HepG2 (cell line): ENCODE data around the gene CHN1. TPM values are rescaled to one million over a fixed set of nuclear protein-coding genes. Genes with fewer than 3 reads are reported as not detected.

Source experiments
- ASH2L ChIP-seq: fragments of 300-600, 200-600 bp; sonication (generic); IDR thresholded peaks from 2 replicates; pipeline ENCODE4 v1.7.0; 2017; ENCODE audit warnings: low read depth, mild to moderate bottlenecking, moderate library complexity, mixed read lengths, low read length; ENCODE audit not compliant: insufficient read length
- ATF6 ChIP-seq: sonication (generic); formaldehyde crosslinking; conservative IDR thresholded peaks from 2 replicates; pipeline ENCODE4 v1.4.0; 2020; ENCODE audit warnings: missing genetic modification reagents
- BCL6 ChIP-seq: IDR thresholded peaks from 2 replicates; pipeline ENCODE4 v1.6.1; 2016; ENCODE audit warnings: missing genetic modification reagents, missing compliant biosample characterization
- CBX2 ChIP-seq, 2 experiments: fragments of 200-600 bp in 1 of 2; sonication (generic); formaldehyde crosslinking in 1 of 2; IDR thresholded peaks; 2 replicates each; pipeline versions ENCODE4 v1.7.0 to v1.8.1; 2018 to 2022; ENCODE audit warnings: low read depth in 2 of 2, low read length in 1 of 2, mild to moderate bottlenecking in 1 of 2, missing genetic modification reagents in 1 of 2
- CENPX ChIP-seq: sonication (generic); formaldehyde crosslinking; IDR thresholded peaks from 2 replicates; pipeline ENCODE4 v1.9.0; 2021; ENCODE audit warnings: mild to moderate bottlenecking, missing genetic modification reagents, moderate library complexity
- CREB1 ChIP-seq, 2 experiments: fragments of 450-650 bp in 1 of 2; IDR thresholded peaks; 2 replicates each; pipeline ENCODE4 v1.6.1; 2016 to 2017; ENCODE audit warnings: control low read depth in 1 of 2, mild to moderate bottlenecking in 1 of 2, missing compliant biosample characterization in 1 of 2, missing genetic modification characterization in 1 of 2
- HMGA1 ChIP-seq: sonication (generic); formaldehyde crosslinking; conservative IDR thresholded peaks from 2 replicates; pipeline ENCODE4 v1.4.0; 2020; ENCODE audit warnings: missing genetic modification reagents
- MYPOP ChIP-seq: sonication (generic); formaldehyde crosslinking; IDR thresholded peaks from 2 replicates; pipeline ENCODE4 v1.8.1; 2023; ENCODE audit warnings: mild to moderate bottlenecking, moderate library complexity, missing genetic modification reagents
- RARA ChIP-seq: IDR thresholded peaks from 2 replicates; pipeline ENCODE4 v1.6.1; 2016; ENCODE audit warnings: missing genetic modification reagents, missing compliant biosample characterization
- SIN3B ChIP-seq: fragments of 150-350 bp; IDR thresholded peaks from 2 replicates; pipeline ENCODE4 v1.6.1; 2014; ENCODE audit warnings: low read length
- TAF15 ChIP-seq: fragments of 200-400 bp; formaldehyde crosslinking; IDR thresholded peaks from one replicate; pipeline ENCODE4 v1.6.1; 2018; ENCODE audit warnings: mild to moderate bottlenecking, low read depth, low read length; ENCODE audit not compliant: poor library complexity, severe bottlenecking
- ZNF121 ChIP-seq: sonication (generic); formaldehyde crosslinking; IDR thresholded peaks from 2 replicates; pipeline ENCODE4 v1.5.0; 2020; ENCODE audit warnings: mild to moderate bottlenecking, missing genetic modification reagents
- ZNF142 ChIP-seq: sonication (generic); formaldehyde crosslinking; IDR thresholded peaks from 2 replicates; pipeline ENCODE4 v1.4.0; 2020; ENCODE audit warnings: missing genetic modification reagents
- ZNF234 ChIP-seq: sonication (generic); formaldehyde crosslinking; conservative IDR thresholded peaks from 2 replicates; pipeline ENCODE4 v1.5.1; 2020; ENCODE audit warnings: mild to moderate bottlenecking, missing genetic modification reagents
- ZNF704 ChIP-seq: sonication (generic); formaldehyde crosslinking; IDR thresholded peaks from 2 replicates; pipeline ENCODE4 v1.8.1; 2023; ENCODE audit warnings: mild to moderate bottlenecking, inconsistent platforms, moderate library complexity, missing genetic modification reagents, borderline replicate concordance
- ZNF839 ChIP-seq: sonication (generic); formaldehyde crosslinking; IDR thresholded peaks from 2 replicates; pipeline ENCODE4 v1.4.0; 2020; ENCODE audit warnings: missing genetic modification reagents, mild to moderate bottlenecking, borderline replicate concordance
- ZNF850 ChIP-seq: sonication (generic); formaldehyde crosslinking; conservative IDR thresholded peaks from 2 replicates; pipeline ENCODE4 v1.9.0; 2021; ENCODE audit warnings: mild to moderate bottlenecking, missing genetic modification reagents
- polyA plus RNA-seq, 8 experiments: library from polyadenylated mRNA; depleted of rRNA in 3 of 8; stranded (reverse) in 7 of 8; unstranded in 1 of 8; fragments of >200 nt; fragmentation: Illumina TruSeq in 4 of 8; extraction: Trizol in 4 of 8; gene quantifications; 2 replicates each; pipeline versions ENCODE4 v1.2.1 to v1.2.3, GENCODE V29; 2011 to 2016; ENCODE audit warnings: low read depth in 4 of 8, missing spikeins in 1 of 8, mixed read lengths in 1 of 8; ENCODE audit not compliant: insufficient read depth in 1 of 8
- total RNA-seq, 5 experiments: library from RNA; depleted of rRNA; stranded (reverse); fragments of >200 nt; fragmentation: Illumina TruSeq; extraction: Trizol; gene quantifications; 2 replicates each; pipeline ENCODE4 v1.2.3, GENCODE V29; 2016; ENCODE audit warnings: low read depth in 1 of 5

The CHN1 gene
- total and polyA plus RNA-seq, 2 of the 13 experiments (the other 11 are each of a cell fraction or from before 2014, with no cell fraction given): 2.8 to 3.5 TPM

- no peak for TF ChIP-seq SIN3B
- TF ChIP-seq CBX2 (IDR thresholded peaks at IDR 0.05; ENCODE audit: low read depth, low read length): no peak; the same call in 1 of the 2 replicates
- TF ChIP-seq CBX2 (CRISPR knock-in tag; IDR thresholded peaks at IDR 0.05; ENCODE audit: low read depth): no peak; the same call in 1 of the 2 replicates
- TF ChIP-seq ATF6 (CRISPR knock-in tag): no peak
- no peak for TF ChIP-seq ZNF121
- no peak for TF ChIP-seq CREB1 (IDR thresholded peaks at IDR 0.05)
- TF ChIP-seq CREB1 (CRISPR knock-in tag; IDR thresholded peaks at IDR 0.05): no peak
- no peak for TF ChIP-seq RARA
- peak; percentile 43 for TF ChIP-seq TAF15
- TF ChIP-seq HMGA1 (CRISPR knock-in tag): no peak
- TF ChIP-seq MYPOP: peak; percentile 36; the same call in 1 of the 2 replicates
- no peak for TF ChIP-seq CENPX (CRISPR knock-in tag)
- 0 out of 2 replicates have a peak, but pooled peaks have one; percentile 38 for TF ChIP-seq ZNF850 (CRISPR knock-in tag)
- peak; percentile 41; the same call in 1 of the 2 replicates for TF ChIP-seq ZNF142 (CRISPR knock-in tag)
- peak; percentile 36; the same call in 1 of the 2 replicates for TF ChIP-seq ZNF839 (CRISPR knock-in tag)
- TF ChIP-seq BCL6 (CRISPR knock-in tag): peak; percentile 76
- no peak for TF ChIP-seq ZNF234 (CRISPR knock-in tag)
- TF ChIP-seq ZNF704 (CRISPR knock-in tag): no peak
- TF ChIP-seq ASH2L: peak; percentile 39
Measured at GRCh38 chr2:175004980-175005732, at the start of gene CHN1 (continued).
